Measurements from ENCODE around the gene FRK.
"Not testable (repeated sequence)": the region's sequence is repeated elsewhere in the genome, so short reads cannot be mapped to it uniquely, and the experiment has no call there.

The FRK gene

DNA sequence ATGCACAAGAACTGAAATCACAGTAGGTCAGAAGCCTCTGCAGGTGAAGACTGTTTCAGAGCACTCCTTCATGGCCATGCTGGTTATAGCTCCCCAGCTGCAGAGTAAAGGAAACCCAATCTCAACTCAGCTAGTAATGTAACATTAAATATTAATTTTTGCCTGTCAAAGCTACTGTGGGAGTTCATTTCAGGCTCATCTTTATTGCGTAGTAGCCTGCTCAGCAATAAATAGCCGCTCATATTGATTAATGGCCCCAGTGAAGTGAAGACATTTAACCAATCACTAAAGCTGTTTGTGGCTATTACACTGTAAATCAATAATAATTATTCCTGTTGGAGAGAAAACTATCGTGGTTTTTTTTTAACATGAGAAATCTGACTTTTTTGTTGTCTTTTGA is 101.7 kb downstream of the FRK start:
- Histone ChIP-seq H3K4me3 (ENCODE audit: low read length) (no peak overlapping the region), H3K4me1 (ENCODE audit: control insufficient read depth, low read depth, low read length) (no peaks in the 10 kb centered on the region), H3K9ac (ENCODE audit: low read length) (no peak overlapping the region), H3K9me3 (ENCODE audit: control insufficient read depth, low read depth, low read length) (no peaks in the 10 kb centered on the region), H3K27ac (ENCODE audit: low read length) (no peak overlapping the region), H3K36me3 (ENCODE audit: control insufficient read depth, low read depth, low read length) (no peaks in the 10 kb centered on the region), H3K27me3 (ENCODE audit: control insufficient read depth, insufficient read depth, low read length) (no peaks in the 10 kb centered on the region)

- Histone ChIP-seq H3K27ac (ENCODE audit: low read length) (no peak overlapping the region), H3K9ac (ENCODE audit: low read length) (no peak overlapping the region), H3K4me1 (ENCODE audit: control insufficient read depth, low read depth, low read length) (no peaks in the 10 kb centered on the region), H3K36me3 (ENCODE audit: control insufficient read depth, low read depth, low read length) (no peaks in the 10 kb centered on the region), H3K27me3 (ENCODE audit: control insufficient read depth, insufficient read depth, low read length) (no peaks in the 10 kb centered on the region), H3K4me3 (ENCODE audit: low read length) (no peak overlapping the region), H3K9me3 (ENCODE audit: control insufficient read depth, low read depth, low read length) (no peaks in the 10 kb centered on the region)
Observed at GRCh38 chr6:115954740-115955139, 106.0 kb downstream of the FRK start.

- H3K9me3 ChIP-seq (ENCODE audit: control insufficient read depth, low read depth, low read length) = no peaks in the 10 kb centered on the region
- no peak overlapping the region for H3K9ac ChIP-seq (ENCODE audit: low read length)
- no peaks in the 10 kb centered on the region for H3K4me1 ChIP-seq (ENCODE audit: control insufficient read depth, low read depth, low read length)
- H3K4me3 ChIP-seq (ENCODE audit: low read length) = no peak overlapping the region
- H3K27ac ChIP-seq (ENCODE audit: low read length) = no peak overlapping the region
- no peaks in the 10 kb centered on the region for H3K36me3 ChIP-seq (ENCODE audit: control insufficient read depth, low read depth, low read length)
- no peaks in the 10 kb centered on the region for H3K27me3 ChIP-seq (ENCODE audit: control insufficient read depth, insufficient read depth, low read length)
Observed at GRCh38 chr6:115948751-115949150, 111.9 kb downstream of the FRK start.

DNA sequence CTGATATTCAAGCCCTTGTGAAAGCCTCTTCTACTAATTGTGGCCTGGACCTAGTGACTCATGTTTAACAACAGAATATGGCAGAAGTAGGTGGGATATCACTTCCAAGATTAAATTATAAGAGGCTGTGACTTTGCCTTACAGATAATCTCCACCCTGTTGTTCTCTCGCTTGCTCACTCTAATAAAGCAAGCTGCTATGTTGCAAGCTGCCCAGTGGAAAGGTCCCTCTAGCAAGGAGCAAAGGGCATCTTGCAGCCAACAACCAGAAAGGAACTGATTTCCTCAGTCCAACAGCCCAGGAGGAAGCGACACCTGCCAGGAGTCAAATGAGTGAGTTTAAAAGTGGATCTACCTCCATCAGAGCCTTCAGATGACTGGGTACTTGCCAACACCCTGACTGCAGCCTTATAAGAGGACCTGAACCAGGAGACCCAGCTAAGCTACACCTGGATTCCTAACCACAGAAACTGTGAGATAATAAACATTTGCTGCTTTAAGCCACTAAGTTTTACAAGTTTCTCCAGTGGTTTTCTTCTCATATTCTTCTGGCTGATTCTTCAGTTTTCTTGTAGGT is 112.6 kb downstream of the FRK start:
- Histone ChIP-seq H3K9ac (ENCODE audit: low read length) (no peak overlapping the region), H3K27me3 (ENCODE audit: control insufficient read depth, insufficient read depth, low read length) (no peaks in the 10 kb centered on the region), H3K9me3 (ENCODE audit: control insufficient read depth, low read depth, low read length) (no peaks in the 10 kb centered on the region), H3K4me1 (ENCODE audit: control insufficient read depth, low read depth, low read length) (no peaks in the 10 kb centered on the region), H3K27ac (ENCODE audit: low read length) (no peak overlapping the region), H3K4me3 (ENCODE audit: low read length) (no peak overlapping the region), H3K36me3 (ENCODE audit: control insufficient read depth, low read depth, low read length) (no peaks in the 10 kb centered on the region)

- no peaks in the 10 kb centered on the region for H3K4me1 ChIP-seq (ENCODE audit: control insufficient read depth, low read depth, low read length)
- H3K4me3 ChIP-seq (ENCODE audit: low read length) = no peak overlapping the region
- no peaks in the 10 kb centered on the region for H3K36me3 ChIP-seq (ENCODE audit: control insufficient read depth, low read depth, low read length)
- H3K9ac ChIP-seq (ENCODE audit: low read length) = no peak overlapping the region
- H3K27me3 ChIP-seq (ENCODE audit: control insufficient read depth, insufficient read depth, low read length) = no peaks in the 10 kb centered on the region
- H3K27ac ChIP-seq (ENCODE audit: low read length) = no peak overlapping the region
- H3K9me3 ChIP-seq (ENCODE audit: control insufficient read depth, low read depth, low read length) = no peaks in the 10 kb centered on the region
Observed at GRCh38 chr6:115945812-115946211, 114.9 kb downstream of the FRK start.

DNA sequence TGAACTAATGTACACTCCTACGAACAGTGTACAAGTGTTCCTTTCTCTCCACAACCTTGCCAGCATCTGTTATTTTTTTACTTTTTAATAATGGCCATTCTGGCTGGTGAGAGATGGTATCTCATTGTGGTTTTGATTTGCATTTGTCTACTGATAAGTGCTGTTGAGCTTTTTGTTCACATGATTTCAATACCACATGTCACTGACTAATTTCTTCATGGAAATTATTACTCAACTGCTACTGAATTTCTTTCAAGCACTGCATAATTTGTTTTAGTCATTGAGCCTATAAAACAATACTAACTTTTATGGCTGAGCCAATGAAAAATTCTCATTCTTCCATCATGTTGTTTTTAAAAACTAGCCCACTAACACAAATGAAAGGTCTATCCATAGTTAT is 115.4 kb downstream of the FRK start:
- Histone ChIP-seq H3K9ac (ENCODE audit: low read length) (no peak overlapping the region), H3K9me3 (ENCODE audit: control insufficient read depth, low read depth, low read length) (no peaks in the 10 kb centered on the region), H3K36me3 (ENCODE audit: control insufficient read depth, low read depth, low read length) (no peaks in the 10 kb centered on the region), H3K4me1 (ENCODE audit: control insufficient read depth, low read depth, low read length) (no peaks in the 10 kb centered on the region), H3K27me3 (ENCODE audit: control insufficient read depth, insufficient read depth, low read length) (no peaks in the 10 kb centered on the region), H3K4me3 (ENCODE audit: low read length) (no peak overlapping the region), H3K27ac (ENCODE audit: low read length) (no peak overlapping the region)

- not testable (repeated sequence) for H3K4me1 ChIP-seq (ENCODE audit: control insufficient read depth, low read depth, low read length); H3K36me3 ChIP-seq (ENCODE audit: control insufficient read depth, low read depth, low read length); H3K9ac ChIP-seq (ENCODE audit: low read length); H3K27me3 ChIP-seq (ENCODE audit: control insufficient read depth, insufficient read depth, low read length); H3K4me3 ChIP-seq (ENCODE audit: low read length); H3K27ac ChIP-seq (ENCODE audit: low read length); H3K9me3 ChIP-seq (ENCODE audit: control insufficient read depth, low read depth, low read length)
Observed at GRCh38 chr6:115944829-115945228, 115.9 kb downstream of the FRK start.

GRCh38 chr6:115937502-115937901 is 123.2 kb downstream of the FRK start:
- H3K27ac ChIP-seq (ENCODE audit: low read length); H3K9me3 ChIP-seq (ENCODE audit: control insufficient read depth, low read depth, low read length); H3K36me3 ChIP-seq (ENCODE audit: control insufficient read depth, low read depth, low read length); H3K27me3 ChIP-seq (ENCODE audit: control insufficient read depth, insufficient read depth, low read length); H3K4me3 ChIP-seq (ENCODE audit: low read length); H3K9ac ChIP-seq (ENCODE audit: low read length); H3K4me1 ChIP-seq (ENCODE audit: control insufficient read depth, low read depth, low read length): not testable (repeated sequence)

- Histone ChIP-seq H3K4me3 (ENCODE audit: low read length) (no peak overlapping the region), H3K9me3 (ENCODE audit: control insufficient read depth, low read depth, low read length) (no peaks in the 10 kb centered on the region), H3K36me3 (ENCODE audit: control insufficient read depth, low read depth, low read length) (no peaks in the 10 kb centered on the region), H3K27me3 (ENCODE audit: control insufficient read depth, insufficient read depth, low read length) (no peaks in the 10 kb centered on the region), H3K27ac (ENCODE audit: low read length) (no peak overlapping the region), H3K4me1 (ENCODE audit: control insufficient read depth, low read depth, low read length) (no peaks in the 10 kb centered on the region), H3K9ac (ENCODE audit: low read length) (no peak overlapping the region)
Observed at GRCh38 chr6:115935361-115935760, 125.3 kb downstream of the FRK start.

GRCh38 chr6:115934829-115935228 is 125.9 kb downstream of the FRK start:
- Histone ChIP-seq H3K27me3 (ENCODE audit: control insufficient read depth, insufficient read depth, low read length) (no peaks in the 10 kb centered on the region), H3K36me3 (ENCODE audit: control insufficient read depth, low read depth, low read length) (no peaks in the 10 kb centered on the region), H3K4me3 (ENCODE audit: low read length) (no peak overlapping the region), H3K9ac (ENCODE audit: low read length) (no peak overlapping the region), H3K9me3 (ENCODE audit: control insufficient read depth, low read depth, low read length) (no peaks in the 10 kb centered on the region), H3K27ac (ENCODE audit: low read length) (no peak overlapping the region), H3K4me1 (ENCODE audit: control insufficient read depth, low read depth, low read length) (no peaks in the 10 kb centered on the region)

GRCh38 chr6:115934145-115934544 is 126.5 kb downstream of the FRK start:
- Histone ChIP-seq H3K9ac (ENCODE audit: low read length) (no peak overlapping the region), H3K4me3 (ENCODE audit: low read length) (no peak overlapping the region), H3K27me3 (ENCODE audit: control insufficient read depth, insufficient read depth, low read length) (no peaks in the 10 kb centered on the region), H3K4me1 (ENCODE audit: control insufficient read depth, low read depth, low read length) (no peaks in the 10 kb centered on the region), H3K9me3 (ENCODE audit: control insufficient read depth, low read depth, low read length) (no peaks in the 10 kb centered on the region), H3K36me3 (ENCODE audit: control insufficient read depth, low read depth, low read length) (no peaks in the 10 kb centered on the region), H3K27ac (ENCODE audit: low read length) (no peak overlapping the region)

DNA sequence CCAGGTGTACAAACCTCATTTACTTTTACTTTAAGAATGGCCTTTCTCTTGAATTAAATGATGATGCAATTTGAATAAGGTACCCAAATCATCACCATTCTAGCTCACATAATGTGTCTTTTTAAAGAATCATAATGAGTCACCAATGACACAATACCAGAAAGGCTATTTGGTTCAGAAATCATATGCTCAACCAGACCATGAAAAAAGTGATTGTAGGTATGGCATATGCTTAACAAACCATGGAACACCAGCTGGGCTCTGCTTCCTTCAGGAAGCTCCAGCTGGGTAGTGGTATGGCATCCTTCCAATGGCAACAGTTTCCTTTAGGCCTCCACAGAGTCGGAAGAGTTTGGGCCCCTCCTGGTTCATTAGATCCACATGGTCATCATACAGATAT is 128.2 kb downstream of the FRK start:
- H3K4me1 ChIP-seq (ENCODE audit: control insufficient read depth, low read depth, low read length) = no peaks in the 10 kb centered on the region
- no peak overlapping the region for H3K9ac ChIP-seq (ENCODE audit: low read length)
- H3K27me3 ChIP-seq (ENCODE audit: control insufficient read depth, insufficient read depth, low read length) = no peaks in the 10 kb centered on the region
- H3K9me3 ChIP-seq (ENCODE audit: control insufficient read depth, low read depth, low read length) = no peaks in the 10 kb centered on the region
- no peak overlapping the region for H3K27ac ChIP-seq (ENCODE audit: low read length)
- H3K4me3 ChIP-seq (ENCODE audit: low read length) = no peak overlapping the region
- no peaks in the 10 kb centered on the region for H3K36me3 ChIP-seq (ENCODE audit: control insufficient read depth, low read depth, low read length)

All from iPS-18a (cell line).